HepG2 (cell line): ENCODE results near the gene ZFPM1. TPM values are rescaled to one million over a fixed set of nuclear protein-coding genes. Genes with fewer than 3 reads are reported as not detected.
A peak's percentile ranks its signal among the peaks of the same experiment; 100 is the strongest.

Experiments
- BCL6 ChIP-seq: IDR thresholded peaks from 2 replicates; pipeline ENCODE4 v1.6.1; 2016; ENCODE audit warnings: missing genetic modification reagents, missing compliant biosample characterization
- FOXC1 ChIP-seq: sonication (generic); formaldehyde crosslinking; IDR thresholded peaks from 2 replicates; pipeline ENCODE4 v1.8.0; 2022; ENCODE audit warnings: mild to moderate bottlenecking, missing genetic modification reagents, borderline replicate concordance
- GLI4 ChIP-seq: sonication (generic); formaldehyde crosslinking; IDR thresholded peaks from 2 replicates; pipeline ENCODE4 v1.5.1; 2020; ENCODE audit warnings: missing genetic modification reagents, mild to moderate bottlenecking, moderate library complexity, borderline replicate concordance
- HNRNPL ChIP-seq: fragments of 200-400 bp; formaldehyde crosslinking; IDR thresholded peaks from 2 replicates; pipeline ENCODE4 v1.6.1; 2017; ENCODE audit warnings: mild to moderate bottlenecking, low read depth, low read length
- MYC ChIP-seq: sonication (generic); formaldehyde crosslinking; IDR thresholded peaks from 2 replicates; pipeline ENCODE4 v1.9.0; 2021; ENCODE audit warnings: missing genetic modification reagents, borderline replicate concordance
- PBX2 ChIP-seq: IDR thresholded peaks from 2 replicates; pipeline ENCODE4 v1.6.1; 2016; ENCODE audit warnings: control low read depth
- POLR2A ChIP-seq, 2 experiments: IDR thresholded peaks; 2 replicates each; pipeline ENCODE4 v1.6.1; 2011; ENCODE audit warnings: low read depth in 2 of 2, low read length in 2 of 2, mild to moderate bottlenecking in 1 of 2, moderate library complexity in 1 of 2; ENCODE audit not compliant: insufficient read depth in 1 of 2
- RAD21 ChIP-seq: fragments of 450-650 bp; formaldehyde crosslinking; IDR thresholded peaks from 2 replicates; pipeline ENCODE4 v1.5.0; 2020; ENCODE audit warnings: mild to moderate bottlenecking
- RORA ChIP-seq: sonication (generic); formaldehyde crosslinking; IDR thresholded peaks from 2 replicates; pipeline ENCODE4 v1.5.0; 2020; ENCODE audit warnings: mild to moderate bottlenecking, missing genetic modification reagents, moderate library complexity
- SALL2 ChIP-seq: sonication (generic); formaldehyde crosslinking; IDR thresholded peaks from 2 replicates; pipeline ENCODE4 v1.8.1; 2023; ENCODE audit warnings: mild to moderate bottlenecking, missing genetic modification reagents, inconsistent platforms
- ZBTB2 ChIP-seq: sonication (generic); formaldehyde crosslinking; IDR thresholded peaks from 2 replicates; pipeline ENCODE4 v1.8.0; 2022; ENCODE audit warnings: low read depth, missing genetic modification reagents
- ZBTB38 ChIP-seq: sonication (generic); formaldehyde crosslinking; IDR thresholded peaks from 2 replicates; pipeline ENCODE4 v1.5.1; 2020; ENCODE audit warnings: mild to moderate bottlenecking, missing genetic modification reagents
- ZFP1 ChIP-seq: IDR thresholded peaks from 2 replicates; pipeline ENCODE4 v1.6.1; 2016
- ZNF160 ChIP-seq: sonication (generic); formaldehyde crosslinking; IDR thresholded peaks from 2 replicates; pipeline ENCODE4 v1.8.0; 2022; ENCODE audit warnings: mild to moderate bottlenecking, inconsistent platforms, missing genetic modification reagents
- ZNF17 ChIP-seq: sonication (generic); formaldehyde crosslinking; IDR thresholded peaks from 2 replicates; pipeline ENCODE4 v1.5.0; 2020; ENCODE audit warnings: mild to moderate bottlenecking, missing genetic modification reagents
- ZNF274 ChIP-seq: sonication (generic); formaldehyde crosslinking; IDR thresholded peaks from 2 replicates; pipeline ENCODE4 v1.5.1; 2020; ENCODE audit warnings: mild to moderate bottlenecking, missing genetic modification reagents
- ZNF382 ChIP-seq: sonication (generic); formaldehyde crosslinking; IDR thresholded peaks from 2 replicates; pipeline ENCODE4 v1.5.0; 2020; ENCODE audit warnings: missing genetic modification reagents, mild to moderate bottlenecking, borderline replicate concordance
- ZNF513 ChIP-seq: sonication (generic); formaldehyde crosslinking; conservative IDR thresholded peaks from 2 replicates; pipeline ENCODE4 v1.5.0; 2020; ENCODE audit warnings: missing genetic modification reagents
- ZNF589 ChIP-seq: sonication (generic); formaldehyde crosslinking; conservative IDR thresholded peaks from 2 replicates; pipeline ENCODE4 v1.8.0; 2022; ENCODE audit warnings: mild to moderate bottlenecking, moderate library complexity, missing genetic modification reagents
- ZNF607 ChIP-seq: sonication (generic); formaldehyde crosslinking; IDR thresholded peaks from 2 replicates; pipeline ENCODE4 v1.5.1; 2020; ENCODE audit warnings: missing genetic modification reagents, mild to moderate bottlenecking, borderline replicate concordance
- ZNF788 ChIP-seq: sonication (generic); formaldehyde crosslinking; IDR thresholded peaks from 2 replicates; pipeline ENCODE4 v1.5.0; 2020; ENCODE audit warnings: mild to moderate bottlenecking, missing genetic modification reagents, borderline replicate concordance
- ZSCAN22 ChIP-seq: sonication (generic); formaldehyde crosslinking; IDR thresholded peaks from 2 replicates; pipeline ENCODE4 v1.4.0; 2020; ENCODE audit warnings: mild to moderate bottlenecking, missing genetic modification reagents
- polyA plus RNA-seq, 8 experiments: library from polyadenylated mRNA; depleted of rRNA in 3 of 8; stranded (reverse) in 7 of 8; unstranded in 1 of 8; fragments of >200 nt; fragmentation: Illumina TruSeq in 4 of 8; extraction: Trizol in 4 of 8; gene quantifications; 2 replicates each; pipeline versions ENCODE4 v1.2.1 to v1.2.3, GENCODE V29; 2011 to 2016; ENCODE audit warnings: low read depth in 4 of 8, missing spikeins in 1 of 8, mixed read lengths in 1 of 8; ENCODE audit not compliant: insufficient read depth in 1 of 8
- total RNA-seq, 5 experiments: library from RNA; depleted of rRNA; stranded (reverse); fragments of >200 nt; fragmentation: Illumina TruSeq; extraction: Trizol; gene quantifications; 2 replicates each; pipeline ENCODE4 v1.2.3, GENCODE V29; 2016; ENCODE audit warnings: low read depth in 1 of 5
- TF ChIP-seq, protein P1 (sequence below): IDR thresholded peaks from 2 replicates; pipeline ENCODE4 v1.6.1; 2016
- TF ChIP-seq, protein P2 (sequence below): sonication (generic); formaldehyde crosslinking; IDR thresholded peaks from 2 replicates; pipeline ENCODE4 v1.8.0; 2022; ENCODE audit warnings: mild to moderate bottlenecking, missing genetic modification reagents, moderate library complexity

ZFPM1 gene
- total and polyA plus RNA-seq, 2 of the 13 experiments (the other 11 are each of a cell fraction or from before 2014, with no cell fraction given): 1.3 to 3.8 TPM

GRCh38 chr16:88452482-88453216 is 431 bp upstream of the ZFPM1 start (continued):
- TF ChIP-seq ZFP1 (CRISPR knock-in tag) (no peak), GLI4 (peak; percentile 96; the same call in 1 of the 2 replicates), SALL2 (CRISPR knock-in tag) (peak; percentile 89; the same call in 1 of the 2 replicates), FOXC1 (CRISPR knock-in tag) (peak; percentile 89; the same call in 1 of the 2 replicates), PBX2 (CRISPR knock-in tag) (no peak), ZNF274 (CRISPR knock-in tag) (peak; percentile 99), ZNF513 (no peak), ZBTB2 (CRISPR knock-in tag) (peak; percentile 79), ZNF17 (no peak), BCL6 (CRISPR knock-in tag) (peak; percentile 45; the same call in 1 of the 2 replicates), ZBTB38 (peak; percentile 96), POLR2A (IDR thresholded peaks at IDR 0.05; ENCODE audit: insufficient read depth in 1 of 2, low read depth in 2 of 2, low read length in 2 of 2) (no peak), ZNF589 (CRISPR knock-in tag) (0 out of 2 replicates have a peak, but pooled peaks have one; percentile 42), RAD21 (CRISPR knock-in tag) (no peak), ZNF788 (peak; percentile 76; the same call in 1 of the 2 replicates), MYC (CRISPR knock-in tag) (peak; percentile 98), ZNF160 (CRISPR knock-in tag) (peak; percentile 71; the same call in 1 of the 2 replicates), RORA (CRISPR knock-in tag) (no peak), HNRNPL (0 out of 2 replicates have a peak, but pooled peaks have one; percentile 55), ZNF607 (CRISPR knock-in tag) (peak; percentile 98), ZNF382 (CRISPR knock-in tag) (no peak), ZSCAN22 (CRISPR knock-in tag) (peak; percentile 77; the same call in 1 of the 2 replicates)
- TF ChIP-seq, protein P1, sequence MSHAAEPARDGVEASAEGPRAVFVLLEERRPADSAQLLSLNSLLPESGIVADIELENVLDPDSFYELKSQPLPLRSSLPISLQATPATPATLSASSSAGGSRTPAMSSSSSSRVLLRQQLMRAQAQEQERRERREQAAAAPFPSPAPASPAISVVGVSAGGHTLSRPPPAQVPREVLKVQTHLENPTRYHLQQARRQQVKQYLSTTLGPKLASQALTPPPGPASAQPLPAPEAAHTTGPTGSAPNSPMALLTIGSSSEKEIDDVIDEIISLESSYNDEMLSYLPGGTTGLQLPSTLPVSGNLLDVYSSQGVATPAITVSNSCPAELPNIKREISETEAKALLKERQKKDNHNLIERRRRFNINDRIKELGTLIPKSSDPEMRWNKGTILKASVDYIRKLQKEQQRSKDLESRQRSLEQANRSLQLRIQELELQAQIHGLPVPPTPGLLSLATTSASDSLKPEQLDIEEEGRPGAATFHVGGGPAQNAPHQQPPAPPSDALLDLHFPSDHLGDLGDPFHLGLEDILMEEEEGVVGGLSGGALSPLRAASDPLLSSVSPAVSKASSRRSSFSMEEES (CRISPR knock-in tag): peak; percentile 82
- TF ChIP-seq, protein P2, sequence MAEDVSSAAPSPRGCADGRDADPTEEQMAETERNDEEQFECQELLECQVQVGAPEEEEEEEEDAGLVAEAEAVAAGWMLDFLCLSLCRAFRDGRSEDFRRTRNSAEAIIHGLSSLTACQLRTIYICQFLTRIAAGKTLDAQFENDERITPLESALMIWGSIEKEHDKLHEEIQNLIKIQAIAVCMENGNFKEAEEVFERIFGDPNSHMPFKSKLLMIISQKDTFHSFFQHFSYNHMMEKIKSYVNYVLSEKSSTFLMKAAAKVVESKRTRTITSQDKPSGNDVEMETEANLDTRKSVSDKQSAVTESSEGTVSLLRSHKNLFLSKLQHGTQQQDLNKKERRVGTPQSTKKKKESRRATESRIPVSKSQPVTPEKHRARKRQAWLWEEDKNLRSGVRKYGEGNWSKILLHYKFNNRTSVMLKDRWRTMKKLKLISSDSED (CRISPR knock-in tag): no peak
